Measurements from ENCODE around the gene HMGXB3. TPM values are rescaled to one million over a fixed set of nuclear protein-coding genes. Genes with fewer than 3 reads are reported as not detected.

Gene HMGXB3
- total RNA-seq, 1 experiment from 2014 or later, result 26.9 TPM

- peaks cover 51 to 83% (median 79%) of the 10 kb centered on the region in 3 experiments for H3K36me3 Mint-ChIP-seq (ENCODE audit: insufficient read depth in 1 of 3, low read depth in 3 of 3)
- Histone ChIP-seq H3K79me2 (ENCODE audit: insufficient read depth, low read length) (no peaks in the 10 kb centered on the region), H4K20me1 (ENCODE audit: control insufficient read depth, insufficient read depth, insufficient read length) (no peaks in the 10 kb centered on the region), H3K14ac (ENCODE audit: insufficient read depth, low read length) (no peak overlapping the region), H3K9ac (ENCODE audit: extremely low read depth, insufficient read length, low read length) (no peak overlapping the region), H3K79me1 (ENCODE audit: insufficient read depth, low read depth, low read length, poor library complexity, severe bottlenecking) (no peaks in the 10 kb centered on the region), H3K23me2 (ENCODE audit: insufficient read length, low read depth, low read length, poor library complexity, severe bottlenecking) (no peaks in the 10 kb centered on the region), H4K8ac (replicated peaks; ENCODE audit: insufficient read length, low read depth, low read length) (no peak overlapping the region), H3K56ac (ENCODE audit: insufficient read length, low read depth, low read length) (no peak overlapping the region), H2BK5ac (ENCODE audit: insufficient read length, low read length) (no peak overlapping the region), H3K4me2 (ENCODE audit: insufficient read depth, insufficient read length, low read length) (no peak overlapping the region), H2AFZ (ENCODE audit: low read length) (no peak overlapping the region), H4K91ac (ENCODE audit: insufficient read length, low read depth, low read length) (no peak overlapping the region), H2AK5ac (ENCODE audit: insufficient read length, low read length) (no peak overlapping the region), H3K23ac (ENCODE audit: insufficient read length, low read depth, low read length) (no peak overlapping the region), H2BK120ac (ENCODE audit: low read depth, low read length, poor library complexity, severe bottlenecking) (no peak overlapping the region), H3K4ac (ENCODE audit: low read depth, low read length) (no peak overlapping the region), H3T11ph (ENCODE audit: low read length) (no peak overlapping the region), H2BK12ac (ENCODE audit: insufficient read length, low read depth, low read length) (no peak overlapping the region), H3K9me3 (ENCODE audit: control insufficient read depth, low read depth, low read length) (no peaks in the 10 kb centered on the region), H3K27me3 (ENCODE audit: insufficient read depth, low read length) (no peaks in the 10 kb centered on the region), H2BK20ac (ENCODE audit: low read depth, low read length, poor library complexity, severe bottlenecking) (no peak overlapping the region), H2BK15ac (ENCODE audit: low read depth, low read length) (no peak overlapping the region), H3K27ac (ENCODE audit: insufficient read length, low read depth, low read length) (no peak overlapping the region), H3K18ac (ENCODE audit: insufficient read length, low read depth, low read length) (no peak overlapping the region), H3K4me1 (ENCODE audit: insufficient read depth, low read length) (no peaks in the 10 kb centered on the region), H4K5ac (ENCODE audit: insufficient read length, low read depth, low read length) (no peak overlapping the region)
- H3K4me1 Mint-ChIP-seq, result no peaks in the 10 kb centered on the region
- no CpG with 5 or more reads among the region's 3 CpGs for WGBS (ENCODE audit: extremely low coverage, insufficient read length, low lambda C conversion rate)
- TF ChIP-seq CTCF (conservative IDR thresholded peaks at IDR 0.05), result no peak
- peaks cover 9 to 11% of the 10 kb centered on the region in 2 experiments for H3K9me3 Mint-ChIP-seq
- no peaks in the 10 kb centered on the region for H3K27me3 Mint-ChIP-seq (ENCODE audit: low read depth)
- no peak overlapping the region for H3K4me3 Mint-ChIP-seq
- no peak overlapping the region for H3K27ac Mint-ChIP-seq
- no peak for DNase-seq
These were observed 13.9 kb downstream of the HMGXB3 start for GRCh38 chr5:150014456-150014855.

Data from H9 (cell line).